Amygdala (tissue), 56 donors: ENCODE data around the gene RNF26.

Source experiments
- DNase-seq, 56 donors: peaks; one replicate each; lab custom pipeline; 2025; lab: John Stamatoyannopoulos, UW

Gene RNF26

DNA sequence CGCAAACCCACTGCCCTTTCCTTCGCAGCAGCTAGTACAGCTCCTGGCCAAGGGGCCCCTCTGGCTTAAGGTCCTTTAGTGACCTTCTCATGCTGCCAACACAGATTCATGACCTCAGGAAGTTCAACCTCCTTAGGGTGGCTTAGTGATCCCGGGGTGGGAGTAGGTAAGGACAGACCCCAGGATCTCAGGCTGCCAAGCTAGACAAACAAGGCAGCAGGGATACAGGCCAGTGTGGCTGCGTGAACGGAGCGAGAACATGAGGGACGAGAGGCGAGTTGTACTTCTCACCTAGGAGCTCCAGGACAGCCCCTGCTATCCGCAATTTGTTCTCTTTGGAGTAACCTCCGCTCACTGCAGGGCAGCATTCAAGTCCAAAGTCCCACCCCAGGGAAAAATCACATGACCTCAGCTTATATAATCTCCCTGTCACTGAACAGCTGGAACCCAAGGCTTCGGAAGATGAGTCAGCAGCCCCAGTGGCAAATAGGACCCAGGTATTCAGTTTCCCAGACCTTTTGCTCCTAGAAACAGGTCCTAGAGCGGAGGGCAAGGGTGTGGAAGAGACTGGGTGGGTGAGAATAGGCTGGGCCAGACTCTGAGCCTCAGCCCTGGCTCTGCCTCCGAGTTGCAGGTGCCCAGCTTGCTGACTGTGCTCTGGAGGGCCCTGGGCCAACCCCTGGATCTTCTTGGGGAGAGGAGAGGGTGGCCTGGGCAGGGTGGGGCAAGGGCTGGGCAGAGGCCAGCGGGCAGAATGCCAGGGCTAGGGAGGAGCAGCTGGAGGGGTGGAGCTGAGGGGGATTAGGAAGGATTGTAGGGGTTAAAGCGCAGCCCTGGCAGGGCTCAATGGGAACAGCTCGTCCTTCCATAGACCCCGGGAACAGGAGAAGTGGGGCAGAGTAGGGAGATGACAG is 34.1 kb downstream of the RNF26 start:
- DNase-seq, result peak in 9 of 56 donors; percentile 28 to 75 (median 52)

- no peak for DNase-seq
Observed at GRCh38 chr11:119369132-119369925, 35.0 kb downstream of the RNF26 start.

- no peak for DNase-seq
Observed at GRCh38 chr11:119370486-119371046, 36.2 kb downstream of the RNF26 start.

GRCh38 chr11:119371067-119371601 is 36.8 kb downstream of the RNF26 start:
- no peak for DNase-seq

DNA sequence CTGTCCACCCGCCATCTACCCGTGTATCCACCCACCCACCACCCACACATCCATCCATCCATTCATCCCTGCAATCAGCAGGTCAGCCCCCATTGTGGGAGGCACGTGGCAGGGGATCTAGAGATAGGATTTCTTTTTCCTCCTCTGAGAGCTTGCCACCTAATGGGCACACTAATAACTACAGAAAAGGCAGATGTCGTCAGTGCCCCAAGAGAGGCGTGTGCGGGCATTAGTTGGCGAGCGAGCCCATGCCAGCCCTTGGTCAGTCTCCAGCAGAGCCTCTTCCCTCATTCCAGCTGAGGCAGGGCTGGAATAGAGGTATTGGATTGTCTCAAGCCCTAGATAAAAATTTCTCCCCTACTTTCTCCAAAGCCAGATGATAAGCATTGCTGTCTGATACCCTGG is 37.5 kb downstream of the RNF26 start:
- DNase-seq, result peak in 25 of 56 donors; percentile 37 to 78 (median 51)

DNA sequence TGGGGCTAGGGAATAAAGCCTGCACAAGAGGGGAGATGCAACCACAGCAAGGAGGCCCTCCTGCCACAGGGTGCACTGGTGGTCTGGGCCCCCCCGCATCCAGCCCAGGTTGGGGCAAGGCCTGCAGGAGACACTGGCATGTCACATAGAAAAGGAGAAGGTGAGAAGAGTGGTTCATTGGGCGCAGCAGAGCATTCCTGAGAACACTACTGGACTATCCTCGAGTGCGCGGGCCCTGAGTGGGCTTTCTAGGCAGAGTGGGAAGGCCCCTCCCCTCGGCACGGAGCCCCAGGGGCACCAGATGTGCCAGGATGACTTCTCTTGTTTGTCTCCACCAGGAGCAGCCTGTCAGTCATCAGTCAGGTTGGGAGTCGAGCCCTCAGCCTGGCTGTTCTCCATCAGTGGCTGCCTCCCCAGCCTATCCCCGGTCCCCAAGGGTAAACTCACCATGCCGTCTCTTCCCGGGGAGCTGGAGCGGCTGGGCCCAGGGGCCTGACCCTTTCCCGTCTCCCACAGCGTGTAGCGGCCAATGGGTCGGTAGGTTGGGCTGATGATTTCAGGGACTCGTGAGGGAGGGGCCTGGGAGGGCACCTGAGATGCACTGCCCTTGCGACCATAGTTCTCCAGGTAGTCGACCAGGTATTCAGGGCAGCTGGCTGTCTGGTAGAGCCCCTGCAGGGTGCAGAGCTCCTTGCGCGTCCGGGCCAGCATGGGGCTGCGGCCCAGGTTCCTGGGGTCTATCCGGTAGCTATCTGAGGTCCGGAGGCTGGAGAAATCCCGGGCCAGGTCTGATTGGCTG is 38.1 kb downstream of the RNF26 start:
- DNase-seq, result no peak

DNA sequence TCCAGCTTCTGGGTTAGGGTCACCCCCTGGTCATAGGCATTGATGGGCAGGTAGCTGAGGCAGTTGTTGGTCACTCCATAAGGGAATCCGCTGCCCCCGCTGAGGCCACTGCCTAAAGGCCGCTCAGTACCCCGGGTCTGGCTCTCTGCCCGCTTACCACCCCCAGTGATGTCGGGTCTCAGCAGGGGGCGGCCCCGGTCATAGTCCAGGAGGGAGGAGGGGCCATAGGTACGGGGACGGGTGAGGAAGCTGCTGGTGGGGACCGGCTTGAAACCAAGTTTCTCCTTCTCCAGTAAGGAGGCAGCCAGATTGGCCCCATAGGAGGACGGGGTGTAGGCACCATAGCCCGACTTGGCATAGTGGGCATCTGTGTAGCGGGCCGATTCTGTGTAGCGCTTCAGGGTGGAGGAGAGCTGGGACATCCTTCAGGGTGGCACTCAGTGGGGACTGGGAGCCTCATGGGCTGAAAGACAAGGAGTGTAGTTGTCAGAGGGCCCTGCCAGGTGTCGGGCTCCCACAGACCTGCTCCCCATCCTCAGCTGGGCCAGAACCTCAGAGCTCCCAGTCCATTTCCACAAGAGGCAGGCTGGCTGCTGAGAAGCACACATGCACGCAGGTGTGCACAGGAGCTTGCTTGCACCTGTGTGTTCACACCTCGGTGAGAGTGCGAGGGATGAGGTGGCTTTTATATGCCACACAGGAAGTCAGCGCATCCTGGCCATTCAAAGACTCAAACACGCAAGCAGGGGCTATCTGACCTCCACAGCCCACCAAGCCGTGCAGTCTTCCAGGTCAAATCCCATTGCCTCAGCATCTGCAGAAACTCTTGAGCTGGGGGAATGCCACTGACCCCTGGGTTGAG is 39.0 kb downstream of the RNF26 start:
- DNase-seq, result no peak

DNA sequence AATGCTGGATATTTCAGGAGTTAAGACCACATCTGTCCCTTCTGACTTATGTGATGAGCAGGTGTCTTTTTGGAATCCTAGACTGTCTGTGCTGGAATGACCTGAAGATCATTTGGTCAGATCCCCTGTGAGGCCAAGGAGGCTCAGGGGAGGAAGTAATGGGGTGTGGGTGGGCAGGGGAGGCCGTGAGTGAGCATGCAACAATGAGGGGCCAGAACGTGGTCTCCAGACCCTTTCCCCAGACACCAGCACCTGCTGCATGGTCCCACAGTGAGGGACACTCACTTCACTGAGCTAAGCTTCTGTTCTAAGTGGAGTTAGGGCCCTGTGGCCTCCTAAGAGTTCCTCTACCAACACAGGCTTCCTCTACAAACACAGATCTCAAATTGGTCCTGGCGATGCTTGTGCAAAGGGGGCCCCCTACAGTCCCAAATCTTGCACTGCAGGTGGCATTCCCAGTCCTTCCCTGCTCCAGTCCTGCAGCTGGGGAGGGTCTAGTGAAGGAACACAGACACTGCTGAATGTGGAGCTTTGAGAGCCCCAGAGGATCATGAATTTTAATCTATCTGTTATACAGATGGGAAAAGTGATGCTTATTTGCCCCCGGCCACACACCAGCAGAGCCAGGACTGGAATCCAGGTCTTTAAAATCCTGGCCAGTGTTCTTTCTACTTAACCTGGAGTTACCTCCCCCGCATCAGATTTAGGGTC is 39.7 kb downstream of the RNF26 start:
- DNase-seq, result peak in 49 of 56 donors; percentile 37 to 91 (median 72)

GRCh38 chr11:119374632-119375336 is 40.5 kb downstream of the RNF26 start:
- DNase-seq, result peak in 34 of 56 donors; percentile 43 to 84 (median 70)

GRCh38 chr11:119375337-119376196 is 41.2 kb downstream of the RNF26 start:
- DNase-seq, result peak in 50 of 56 donors; percentile 56 to 92 (median 79)

DNA sequence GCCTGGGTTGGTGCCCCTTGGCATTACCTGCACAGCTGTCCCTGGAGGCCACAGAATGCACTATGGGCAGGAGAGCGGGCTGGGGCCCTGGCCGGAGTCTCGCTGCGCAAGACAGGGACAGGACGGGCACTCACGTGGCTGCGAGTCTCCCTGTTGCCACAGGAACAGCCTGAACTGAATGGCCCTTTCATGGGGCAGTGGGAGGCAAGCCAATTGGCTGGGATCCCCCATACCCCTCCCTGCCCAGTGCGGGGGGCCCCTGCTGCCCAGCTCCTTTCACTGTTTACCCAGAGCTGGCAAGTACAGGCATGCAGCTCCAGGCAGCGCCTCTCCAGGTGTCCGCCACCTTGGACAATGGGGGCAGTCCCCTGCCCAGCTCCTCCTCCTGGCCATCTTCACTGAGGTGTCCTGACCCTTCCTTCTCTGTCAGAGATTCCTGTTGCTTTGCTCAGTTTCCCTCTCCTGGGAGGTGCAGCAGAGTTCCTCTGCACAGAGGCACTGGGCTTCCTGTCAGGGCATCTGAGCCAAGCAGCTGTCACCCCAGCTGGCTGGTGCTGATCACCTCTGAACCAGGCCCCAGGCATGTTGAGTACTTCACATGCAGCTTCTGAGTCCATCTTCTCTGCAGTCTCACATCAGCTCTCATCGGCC is 42.0 kb downstream of the RNF26 start:
- peak in 55 of 56 donors; percentile 68 to 97 (median 91) for DNase-seq

DNA sequence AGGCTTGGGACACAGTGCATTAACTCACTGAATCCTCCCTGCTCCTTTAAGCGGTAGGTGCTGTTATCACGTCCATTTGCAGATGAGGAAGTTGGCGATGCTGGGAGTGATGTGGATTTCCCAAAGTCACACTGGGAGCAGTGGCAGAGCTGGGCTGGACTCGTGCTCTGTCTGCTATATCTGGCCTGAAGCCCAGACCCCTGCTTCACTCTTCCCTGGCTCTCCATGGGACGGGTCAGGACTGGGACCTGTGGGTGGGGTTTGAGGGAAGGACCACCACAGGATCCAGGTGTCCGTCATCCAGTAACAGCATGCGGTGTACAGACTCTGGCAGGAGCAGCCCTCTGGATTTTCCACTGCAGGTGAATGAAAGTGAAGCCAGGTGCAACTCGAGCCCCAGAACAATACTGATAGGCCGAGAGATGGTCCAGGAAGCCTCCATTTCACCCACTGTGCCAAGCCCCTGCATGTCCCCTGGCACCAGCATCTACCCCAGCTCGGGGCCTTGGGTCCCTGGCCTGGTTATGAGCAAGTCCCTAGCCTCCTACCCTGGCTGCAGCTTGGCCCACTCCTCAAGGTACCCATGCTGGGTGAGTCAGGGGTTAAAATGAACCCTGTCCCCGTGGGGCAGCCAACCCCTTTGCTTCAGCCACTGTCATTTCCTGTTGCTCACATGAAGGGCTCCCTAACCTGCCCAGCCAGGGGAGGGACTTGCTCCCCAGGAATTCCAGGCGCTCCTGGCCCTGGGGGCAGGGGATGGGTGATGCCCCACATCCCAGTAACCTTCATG is 43.0 kb downstream of the RNF26 start:
- DNase-seq, result peak in 1 of 56 donors; percentile 42

DNA sequence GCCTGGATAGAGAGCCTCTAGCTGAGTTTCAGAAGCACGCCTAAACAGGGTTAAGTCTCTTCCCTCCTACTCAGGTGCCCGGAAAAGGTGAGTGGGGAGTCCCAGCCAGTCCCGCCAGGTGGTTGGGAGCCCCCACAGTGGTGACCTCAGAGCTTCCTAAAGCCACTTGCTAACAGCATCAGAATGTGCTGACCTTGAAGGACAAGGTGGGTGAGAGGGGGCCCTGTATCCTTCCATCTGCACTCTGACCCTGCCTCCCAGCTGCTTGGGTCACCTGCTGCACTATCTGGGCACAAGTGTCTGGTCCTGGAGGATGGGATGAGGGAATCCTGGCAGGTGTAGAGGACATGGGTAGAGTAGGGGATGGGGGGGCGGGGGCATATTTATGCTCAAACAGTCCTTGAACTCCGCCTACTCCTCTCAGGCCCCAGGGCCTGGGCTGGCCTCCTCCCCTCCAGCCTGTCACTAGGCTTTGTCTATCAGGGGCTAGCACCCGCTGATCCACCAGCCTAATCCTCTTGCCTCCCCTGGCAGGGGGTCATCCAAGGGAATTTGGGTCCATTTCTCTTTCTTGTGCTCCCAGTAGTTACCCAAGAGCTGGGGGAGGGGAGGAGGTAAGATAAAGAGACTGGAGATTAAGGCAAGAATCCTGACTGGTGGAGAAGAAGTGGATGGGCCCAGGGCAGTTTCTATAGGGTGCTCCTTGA is 43.8 kb downstream of the RNF26 start:
- no peak for DNase-seq

- DNase-seq, result no peak
Observed at GRCh38 chr11:119378851-119379465, 44.6 kb downstream of the RNF26 start.
